HepG2 (cell line): ENCODE results near the gene SS18L1. TPM values are rescaled to one million over a fixed set of nuclear protein-coding genes. Genes with fewer than 3 reads are reported as not detected.
A peak's percentile ranks its signal among the peaks of the same experiment; 100 is the strongest.

Experiments used
- CCAR2 ChIP-seq: fragments of 200-400 bp; formaldehyde crosslinking; optimal IDR thresholded peaks from 2 replicates; pipeline ENCODE3; 2018; ENCODE audit warnings: low read depth, mild to moderate bottlenecking, low read length, moderate library complexity
- CERS6 ChIP-seq: sonication (generic); formaldehyde crosslinking; IDR thresholded peaks from 2 replicates; pipeline ENCODE4 v1.5.0; 2020; ENCODE audit warnings: missing genetic modification reagents
- FOXK1 ChIP-seq: sonication (generic); formaldehyde crosslinking; IDR thresholded peaks from 2 replicates; pipeline ENCODE4 v1.4.0; 2020; ENCODE audit warnings: low read depth, missing genetic modification reagents, borderline replicate concordance
- HNRNPLL ChIP-seq: fragments of 200-400 bp; formaldehyde crosslinking; IDR thresholded peaks from 2 replicates; pipeline ENCODE4 v1.6.1; 2017; ENCODE audit warnings: mild to moderate bottlenecking, low read depth, low read length; ENCODE audit not compliant: poor library complexity, severe bottlenecking
- KLF16 ChIP-seq, 2 experiments: sonication (generic) in 1 of 2; formaldehyde crosslinking in 1 of 2; IDR thresholded peaks; 2 replicates each; pipeline versions ENCODE4 v1.6.1 to v1.8.0; 2016 to 2023; ENCODE audit warnings: missing genetic modification reagents in 2 of 2, missing compliant biosample characterization in 1 of 2
- LCORL ChIP-seq, 2 experiments: fragments of 450-650 bp in 1 of 2; sonication (generic) in 1 of 2; formaldehyde crosslinking in 1 of 2; IDR thresholded peaks; 2 replicates each; pipeline versions ENCODE4 v1.5.0 to v1.6.1; 2017 to 2020; ENCODE audit warnings: antibody characterized with exemption in 1 of 2, missing genetic modification reagents in 1 of 2
- RCOR2 ChIP-seq: IDR thresholded peaks from 2 replicates; pipeline ENCODE4 v1.6.1; 2016; ENCODE audit warnings: missing biosample characterization, missing genetic modification reagents
- SPEN ChIP-seq: sonication (generic); formaldehyde crosslinking; IDR thresholded peaks from 2 replicates; pipeline ENCODE4 v1.5.1; 2020; ENCODE audit warnings: low read depth, mild to moderate bottlenecking, missing genetic modification reagents
- ZBTB7B ChIP-seq: sonication (generic); formaldehyde crosslinking; IDR thresholded peaks from 2 replicates; pipeline ENCODE4 v1.4.0; 2020; ENCODE audit warnings: missing genetic modification reagents
- ZFP90 ChIP-seq: sonication (generic); formaldehyde crosslinking; IDR thresholded peaks from 2 replicates; pipeline ENCODE4 v1.8.0; 2022; ENCODE audit warnings: missing genetic modification reagents, mild to moderate bottlenecking, inconsistent platforms, borderline replicate concordance
- ZNF552 ChIP-seq: sonication (generic); formaldehyde crosslinking; IDR thresholded peaks from 2 replicates; pipeline ENCODE4 v1.9.0; 2022; ENCODE audit warnings: missing genetic modification reagents, mild to moderate bottlenecking, borderline replicate concordance
- ZNF563 ChIP-seq: sonication (generic); formaldehyde crosslinking; IDR thresholded peaks from 2 replicates; pipeline ENCODE4 v1.8.0; 2022; ENCODE audit warnings: mild to moderate bottlenecking, moderate library complexity, missing genetic modification reagents
- ZNF737 ChIP-seq: sonication (generic); formaldehyde crosslinking; IDR thresholded peaks from 2 replicates; pipeline ENCODE4 v1.5.0; 2020; ENCODE audit warnings: missing genetic modification reagents, mild to moderate bottlenecking, borderline replicate concordance
- ZSCAN5A ChIP-seq: sonication (generic); formaldehyde crosslinking; IDR thresholded peaks from 2 replicates; pipeline ENCODE4 v1.8.0; 2022; ENCODE audit warnings: mild to moderate bottlenecking, missing genetic modification reagents, borderline replicate concordance
- polyA plus RNA-seq, 8 experiments: library from polyadenylated mRNA; depleted of rRNA in 3 of 8; stranded (reverse) in 7 of 8; unstranded in 1 of 8; fragments of >200 nt; fragmentation: Illumina TruSeq in 4 of 8; extraction: Trizol in 4 of 8; gene quantifications; 2 replicates each; pipeline versions ENCODE4 v1.2.1 to v1.2.3, GENCODE V29; 2011 to 2016; ENCODE audit warnings: low read depth in 4 of 8, missing spikeins in 1 of 8, mixed read lengths in 1 of 8; ENCODE audit not compliant: insufficient read depth in 1 of 8
- total RNA-seq, 5 experiments: library from RNA; depleted of rRNA; stranded (reverse); fragments of >200 nt; fragmentation: Illumina TruSeq; extraction: Trizol; gene quantifications; 2 replicates each; pipeline ENCODE4 v1.2.3, GENCODE V29; 2016; ENCODE audit warnings: low read depth in 1 of 5
- TF ChIP-seq, protein P1 (sequence below): sonication (generic); formaldehyde crosslinking; IDR thresholded peaks from 2 replicates; pipeline ENCODE4 v1.4.0; 2020; ENCODE audit warnings: mild to moderate bottlenecking, missing genetic modification reagents
- TF ChIP-seq, protein P2 (sequence below): IDR thresholded peaks from 2 replicates; pipeline ENCODE4 v1.6.1; 2016; ENCODE audit warnings: low read depth, borderline replicate concordance

SS18L1 gene
- total and polyA plus RNA-seq, 2 of the 13 experiments (the other 11 are each of a cell fraction or from before 2014, with no cell fraction given) = 17.8 to 27.6 TPM

- no peak for TF ChIP-seq CERS6 (CRISPR knock-in tag)
- TF ChIP-seq, protein P1, sequence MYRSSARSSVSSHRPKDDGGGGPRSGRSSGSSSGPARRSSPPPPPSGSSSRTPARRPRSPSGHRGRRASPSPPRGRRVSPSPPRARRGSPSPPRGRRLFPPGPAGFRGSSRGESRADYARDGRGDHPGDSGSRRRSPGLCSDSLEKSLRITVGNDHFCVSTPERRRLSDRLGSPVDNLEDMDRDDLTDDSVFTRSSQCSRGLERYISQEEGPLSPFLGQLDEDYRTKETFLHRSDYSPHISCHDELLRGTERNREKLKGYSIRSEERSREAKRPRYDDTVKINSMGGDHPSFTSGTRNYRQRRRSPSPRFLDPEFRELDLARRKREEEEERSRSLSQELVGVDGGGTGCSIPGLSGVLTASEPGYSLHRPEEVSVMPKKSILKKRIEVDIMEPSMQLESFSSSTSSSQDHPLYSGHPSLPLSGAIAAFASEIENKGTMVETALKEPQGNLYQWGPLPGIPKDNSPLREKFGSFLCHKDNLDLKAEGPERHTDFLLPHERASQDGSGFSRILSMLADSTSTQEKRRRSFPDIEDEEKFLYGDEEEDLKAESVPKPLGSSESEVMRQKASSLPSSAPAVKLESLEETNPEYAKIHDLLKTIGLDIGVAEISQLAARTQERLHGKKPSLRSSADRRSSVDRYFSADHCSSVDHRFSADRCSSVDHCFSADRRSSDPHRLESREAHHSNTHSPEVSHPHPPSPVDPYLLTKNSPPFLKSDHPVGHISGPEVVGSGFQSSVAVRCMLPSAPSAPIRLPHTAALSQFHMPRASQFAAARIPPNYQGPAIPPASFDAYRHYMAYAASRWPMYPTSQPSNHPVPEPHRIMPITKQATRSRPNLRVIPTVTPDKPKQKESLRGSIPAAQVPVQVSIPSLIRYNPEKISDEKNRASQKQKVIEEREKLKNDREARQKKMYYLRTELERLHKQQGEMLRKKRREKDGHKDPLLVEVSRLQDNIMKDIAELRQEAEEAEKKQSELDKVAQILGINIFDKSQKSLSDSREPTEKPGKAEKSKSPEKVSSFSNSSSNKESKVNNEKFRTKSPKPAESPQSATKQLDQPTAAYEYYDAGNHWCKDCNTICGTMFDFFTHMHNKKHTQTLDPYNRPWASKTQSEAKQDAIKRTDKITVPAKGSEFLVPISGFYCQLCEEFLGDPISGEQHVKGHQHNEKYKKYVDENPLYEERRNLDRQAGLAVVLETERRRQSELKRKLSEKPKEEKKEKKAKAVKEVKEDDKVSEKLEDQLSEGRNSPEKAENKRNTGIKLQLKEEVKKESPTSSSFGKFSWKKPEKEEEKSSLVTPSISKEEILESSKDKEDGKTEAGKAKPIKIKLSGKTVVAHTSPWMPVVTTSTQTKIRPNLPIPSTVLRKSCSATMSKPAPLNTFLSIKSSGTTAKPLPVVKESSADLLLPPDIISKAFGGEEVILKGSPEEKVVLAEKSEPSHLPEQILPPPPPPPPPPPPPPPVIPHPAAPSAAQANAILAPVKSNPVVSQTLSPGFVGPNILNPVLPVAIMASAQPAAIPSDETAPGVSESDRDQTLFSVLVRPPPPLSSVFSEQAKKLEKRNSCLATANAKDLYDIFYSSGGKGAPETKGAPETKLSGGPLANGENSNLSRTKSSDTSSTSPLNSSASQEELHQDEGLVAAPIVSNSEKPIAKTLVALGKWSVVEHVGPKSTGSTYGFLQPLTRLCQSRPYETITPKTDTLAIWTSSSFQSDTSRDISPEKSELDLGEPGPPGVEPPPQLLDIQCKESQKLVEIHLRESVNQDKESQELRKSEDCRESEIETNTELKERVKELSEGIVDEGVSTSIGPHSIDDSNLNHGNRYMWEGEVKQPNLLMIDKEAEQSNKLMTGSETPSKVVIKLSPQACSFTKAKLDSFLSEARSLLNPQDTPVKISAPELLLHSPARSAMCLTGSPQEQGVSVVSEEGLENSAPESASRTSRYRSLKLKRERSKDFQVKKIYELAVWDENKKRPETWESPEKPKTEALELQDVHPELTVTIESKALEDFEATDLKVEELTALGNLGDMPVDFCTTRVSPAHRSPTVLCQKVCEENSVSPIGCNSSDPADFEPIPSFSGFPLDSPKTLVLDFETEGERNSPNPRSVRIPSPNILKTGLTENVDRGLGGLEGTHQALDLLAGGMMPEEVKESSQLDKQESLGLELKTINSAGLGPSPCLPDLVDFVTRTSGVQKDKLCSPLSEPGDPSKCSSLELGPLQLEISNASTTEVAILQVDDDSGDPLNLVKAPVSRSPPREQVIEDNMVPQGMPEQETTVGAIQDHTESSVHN (CRISPR knock-in tag) = peak; percentile 53; the same call in 1 of the 2 replicates
- TF ChIP-seq CCAR2 = no peak
- TF ChIP-seq SPEN (CRISPR knock-in tag) = peak; percentile 87; the same call in 1 of the 2 replicates
- TF ChIP-seq ZNF552 = 0 out of 2 replicates have a peak, but pooled peaks have one; percentile 27
- TF ChIP-seq ZNF737 (CRISPR knock-in tag) = no peak; the same call in 1 of the 2 replicates
- peak in 1 of 2 experiments; percentile 76; a peak in 2 of 4 replicates for TF ChIP-seq KLF16 (CRISPR knock-in tag; IDR thresholded peaks at IDR 0.05)
- TF ChIP-seq, protein P2, sequence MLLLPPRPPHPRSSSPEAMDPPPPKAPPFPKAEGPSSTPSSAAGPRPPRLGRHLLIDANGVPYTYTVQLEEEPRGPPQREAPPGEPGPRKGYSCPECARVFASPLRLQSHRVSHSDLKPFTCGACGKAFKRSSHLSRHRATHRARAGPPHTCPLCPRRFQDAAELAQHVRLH = no peak
- TF ChIP-seq ZSCAN5A (CRISPR knock-in tag) = no peak
- no peak for TF ChIP-seq RCOR2
- TF ChIP-seq ZNF563 (CRISPR knock-in tag) = peak; percentile 69
- TF ChIP-seq FOXK1 (CRISPR knock-in tag) = peak; percentile 62
- peak; percentile 95 for TF ChIP-seq HNRNPLL
- 0 out of 2 replicates have a peak, but pooled peaks have one; percentile 39 for TF ChIP-seq ZBTB7B (CRISPR knock-in tag)
- TF ChIP-seq ZFP90 (CRISPR knock-in tag) = no peak
- no peak for TF ChIP-seq LCORL (IDR thresholded peaks at IDR 0.05)
- 0 out of 2 replicates have a peak, but pooled peaks have one; percentile 11 for TF ChIP-seq LCORL (CRISPR knock-in tag; IDR thresholded peaks at IDR 0.05)
Measured at GRCh38 chr20:62143081-62143956, at the start of gene SS18L1, which contains the start of gene PSMA7 (continued).
